Measurements from ENCODE around the gene HSD17B2.
"Not testable (repeated sequence)": the region's sequence is repeated elsewhere in the genome, so short reads cannot be mapped to it uniquely, and the experiment has no call there.

Gene HSD17B2

DNA sequence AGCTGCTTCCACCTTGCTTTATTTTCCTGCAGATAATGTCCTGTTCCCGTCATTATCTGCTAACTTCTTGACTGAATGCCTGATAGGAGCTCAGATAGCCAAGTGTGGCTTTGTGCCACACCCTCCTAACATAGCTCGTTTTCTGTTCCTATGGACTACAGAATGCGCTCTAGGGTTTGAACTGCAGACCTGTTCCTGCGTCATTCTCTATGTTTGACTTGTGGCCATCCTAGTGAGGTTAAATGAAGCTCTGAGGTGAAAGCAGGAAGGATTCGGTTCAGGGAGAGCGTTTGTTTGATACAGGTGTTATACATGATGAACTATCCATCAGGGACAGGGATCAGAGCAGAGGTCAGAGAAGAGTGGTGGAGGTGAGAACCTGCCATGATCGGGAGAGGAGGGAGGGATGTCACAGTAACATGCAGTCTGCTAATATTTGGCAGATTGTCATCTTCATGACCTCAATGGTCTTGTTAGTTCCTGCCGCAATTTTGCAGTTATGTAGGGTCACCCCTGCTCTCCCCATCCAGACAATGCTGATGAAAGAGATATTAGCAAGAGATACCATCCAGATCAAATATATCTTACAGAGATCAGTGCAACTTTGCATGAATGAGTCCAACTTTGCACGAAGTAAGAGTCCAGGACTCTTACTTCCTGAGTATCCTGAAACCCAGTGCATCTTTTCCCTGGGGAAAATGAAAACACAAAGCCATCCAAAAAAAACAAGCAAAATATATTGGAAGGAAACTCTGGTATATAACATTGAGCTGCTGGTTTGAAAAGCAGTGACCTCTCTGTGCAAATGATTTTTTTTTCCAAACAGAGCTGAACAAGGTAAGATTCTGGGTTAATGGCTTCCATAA lies 102.1 kb downstream of the HSD17B2 start:
- DNase-seq, result no peak

DNA sequence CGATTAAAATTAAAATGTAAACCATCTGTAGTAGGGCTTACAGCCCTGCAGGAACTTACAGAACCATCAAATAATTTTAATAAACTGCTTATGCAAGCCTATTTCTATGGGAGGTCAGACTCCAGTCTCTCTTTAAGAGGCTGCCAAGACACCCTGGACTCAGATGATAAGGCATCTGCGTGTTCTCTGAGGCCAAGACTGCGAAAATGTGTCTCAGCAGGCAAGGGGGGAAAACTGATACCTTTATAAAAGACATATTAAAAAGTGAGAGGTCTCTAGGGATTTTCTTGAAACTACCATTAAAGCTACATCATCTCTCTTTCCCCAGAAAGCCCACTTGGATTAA lies 102.7 kb downstream of the HSD17B2 start:
- DNase-seq, result no peak

DNA sequence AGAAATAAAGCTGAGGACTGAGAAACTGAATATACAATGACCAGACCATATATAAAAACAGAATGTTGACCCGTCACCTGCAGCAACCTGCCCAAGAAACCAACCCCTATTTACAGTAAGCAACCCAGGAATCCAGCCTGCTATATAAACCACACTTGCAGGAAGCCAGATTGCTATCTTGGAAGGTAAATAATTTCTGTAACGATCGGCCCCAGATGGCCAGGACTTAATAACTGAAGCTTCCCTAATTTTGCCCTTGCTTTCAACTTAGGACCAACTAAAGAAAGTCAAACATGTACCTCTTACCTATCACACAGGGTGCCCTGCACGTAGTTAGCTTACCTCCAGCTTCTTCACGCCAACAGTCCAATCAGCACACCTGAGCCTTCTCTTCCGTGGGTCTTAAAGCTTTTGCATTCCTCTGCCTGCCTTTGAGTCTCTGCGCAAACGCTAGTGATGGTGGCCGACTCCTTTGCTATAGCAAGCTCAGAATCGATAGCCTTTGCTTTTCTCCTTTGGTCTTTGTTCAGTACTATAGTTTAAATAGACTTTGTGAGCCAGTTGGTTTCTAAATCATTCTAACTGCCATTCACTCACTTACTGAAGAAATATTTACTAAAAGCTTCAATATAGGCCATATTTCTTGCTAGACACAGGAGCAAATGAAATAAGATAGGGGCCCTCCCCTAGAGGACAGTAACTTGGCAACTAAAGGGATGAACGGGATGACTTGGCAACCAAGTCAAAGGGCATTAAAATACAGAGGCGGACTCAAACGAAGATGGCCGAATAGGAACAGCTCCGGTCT lies 103.6 kb downstream of the HSD17B2 start:
- no peak for DNase-seq

DNA sequence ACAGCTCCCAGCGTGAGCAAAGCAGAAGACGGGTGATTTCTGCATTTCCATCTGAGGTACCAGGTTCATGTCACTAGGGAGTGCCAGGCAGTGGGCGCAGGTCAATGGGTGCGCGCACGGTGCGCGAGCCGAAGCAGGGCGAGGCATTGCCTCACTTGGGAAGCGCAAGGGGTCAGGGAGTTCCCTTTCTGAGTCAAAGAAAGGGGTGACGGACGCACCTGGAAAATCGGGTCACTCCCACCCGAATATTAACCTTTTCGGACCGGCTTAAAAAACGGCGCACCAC lies 104.2 kb downstream of the HSD17B2 start:
- not testable (repeated sequence) for DNase-seq

DNA sequence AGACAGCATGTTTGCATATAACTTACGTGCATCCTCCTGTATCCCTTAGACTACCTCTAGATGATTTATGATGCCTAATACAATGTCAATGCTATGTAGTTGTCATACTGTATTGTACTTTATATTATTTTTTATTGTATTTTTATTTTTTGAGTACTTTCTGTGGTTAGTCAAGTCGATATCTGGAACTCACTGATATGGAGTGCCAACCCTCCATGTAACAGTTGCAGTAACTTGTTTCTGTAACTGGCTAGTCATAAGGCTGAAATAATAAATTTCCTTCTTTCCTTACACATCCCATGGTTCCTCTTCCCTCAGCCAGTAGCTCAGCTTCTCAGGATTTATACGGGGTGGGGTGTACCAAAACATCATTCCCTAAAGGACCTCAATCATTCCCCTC lies 111.5 kb downstream of the HSD17B2 start:
- no peak for DNase-seq

DNA sequence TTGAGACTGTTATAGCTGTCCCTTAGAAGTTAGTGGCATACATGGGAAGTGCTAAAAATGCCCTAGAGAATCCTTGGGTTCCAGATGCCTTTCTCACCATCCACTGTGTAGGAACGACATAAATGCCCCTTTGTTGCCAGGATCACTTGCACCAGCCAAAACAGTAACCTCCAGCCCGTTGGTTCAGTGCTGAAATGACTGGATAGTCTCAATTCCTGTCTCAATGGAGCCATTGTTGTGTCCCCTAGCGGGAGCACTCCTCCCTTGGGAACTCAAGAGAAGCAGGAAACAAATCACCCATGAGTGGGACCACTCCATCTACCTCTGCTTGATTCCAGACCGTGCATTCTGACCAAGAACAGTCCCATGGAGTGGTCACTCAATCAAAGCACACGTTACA lies 111.9 kb downstream of the HSD17B2 start:
- DNase-seq, result no peak

DNA sequence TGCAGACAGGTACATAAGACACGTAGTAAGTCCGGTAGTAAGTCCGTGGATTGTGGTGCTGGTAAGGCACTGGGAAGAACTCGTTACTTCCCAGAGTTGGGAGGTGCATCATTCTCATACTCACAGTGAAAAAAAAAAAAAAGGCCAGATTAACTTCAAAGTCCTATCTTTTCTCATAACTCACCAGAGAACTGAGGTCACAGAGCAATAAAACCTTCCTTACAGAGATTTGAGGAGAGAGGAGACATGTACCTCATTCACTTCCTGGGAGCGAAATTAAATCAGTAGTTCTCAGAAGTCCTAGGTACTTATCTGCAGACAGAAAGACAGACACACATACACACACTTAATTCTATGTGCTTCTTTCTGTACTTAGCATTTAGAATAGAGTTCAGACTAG lies 112.5 kb downstream of the HSD17B2 start:
- no peak for DNase-seq
